Naive thymus-derived CD4-positive, alpha-beta T cell (primary cell): ENCODE data around the gene ITPRIPL2. TPM values are rescaled to one million over a fixed set of nuclear protein-coding genes. Genes with fewer than 3 reads are reported as not detected.

ENCODE experiments used
- ATAC-seq: fragments of 150-1000 bp; cut with Tn5 transposase; 2 replicates; pipeline ENCODE4 v1.10.0; 2021; ENCODE audit warnings: mild to moderate bottlenecking, moderate library complexity
- CTCF ChIA-PET: fragments of 350-600 bp; sonication (Branson Sonifier 250); formaldehyde crosslinking; loops from one replicate; lab custom pipeline; 2021; ENCODE audit warnings: antibody characterized with exemption; lab: Charles Lee
- POLR2A ChIA-PET: fragments of 350-600 bp; sonication (Branson Sonifier 250); formaldehyde crosslinking; loops from one replicate; lab custom pipeline; 2021; ENCODE audit warnings: antibody characterized with exemption, inconsistent platforms; lab: Charles Lee
- DNase-seq, 9 donors: peaks; one replicate each; pipeline versions ENCODE4 v3.0.0 to v3.0.0-alpha.2; 2020 to 2022; ENCODE audit warnings: mixed read lengths in 1 of 9
- H3K27ac ChIP-seq: one replicate; pipeline ENCODE4 v1.7.0; 2013; ENCODE audit warnings: mild to moderate bottlenecking, low read depth, low read length, moderate library complexity
- H3K27me3 ChIP-seq, 2 donors: one replicate each; pipeline ENCODE4 v1.7.0; 2013; ENCODE audit warnings: low read length in 2 of 2, mild to moderate bottlenecking in 2 of 2, moderate library complexity in 2 of 2; ENCODE audit not compliant: control insufficient read depth in 2 of 2, insufficient read depth in 2 of 2
- H3K36me3 ChIP-seq, 3 experiments: 1 replicate in 2 of 3; 2 replicates in 1 of 3; pipeline ENCODE4 v1.7.0; 2013; ENCODE audit warnings: low read length in 3 of 3, mild to moderate bottlenecking in 3 of 3, moderate library complexity in 1 of 3; ENCODE audit not compliant: insufficient read depth in 3 of 3, control insufficient read depth in 2 of 3
- H3K4me1 ChIP-seq, 2 donors: one replicate each; pipeline ENCODE4 v1.7.0; 2013; ENCODE audit warnings: low read length in 2 of 2, mild to moderate bottlenecking in 2 of 2, moderate library complexity in 1 of 2; ENCODE audit not compliant: control insufficient read depth in 2 of 2, insufficient read depth in 2 of 2
- H3K4me3 ChIP-seq: 2 replicates; pipeline ENCODE4 v1.7.0; 2013; ENCODE audit warnings: mild to moderate bottlenecking, low read length
- H3K9me3 ChIP-seq, 3 experiments: 1 replicate in 2 of 3; 2 replicates in 1 of 3; pipeline ENCODE4 v1.7.0; 2013; ENCODE audit warnings: low read length in 3 of 3; ENCODE audit not compliant: control insufficient read depth in 2 of 3
- H3K27ac Mint-ChIP-seq, 9 donors: one replicate each; pipeline ENCODE4 v1.8.0; 2020 to 2022; ENCODE audit warnings: mixed read lengths in 9 of 9, mild to moderate bottlenecking in 8 of 9, moderate library complexity in 5 of 9, inconsistent platforms in 2 of 9
- H3K27me3 Mint-ChIP-seq, 5 donors: one replicate each; pipeline ENCODE4 v1.8.0; 2021 to 2022; ENCODE audit warnings: mixed read lengths in 5 of 5, mild to moderate bottlenecking in 1 of 5
- H3K36me3 Mint-ChIP-seq, 5 donors: one replicate each; pipeline ENCODE4 v1.8.0; 2020 to 2022; ENCODE audit warnings: mixed read lengths in 5 of 5, mild to moderate bottlenecking in 3 of 5, inconsistent platforms in 1 of 5
- H3K4me1 Mint-ChIP-seq, 7 donors: one replicate each; pipeline ENCODE4 v1.8.0; 2020 to 2022; ENCODE audit warnings: mixed read lengths in 7 of 7, mild to moderate bottlenecking in 3 of 7, inconsistent platforms in 1 of 7
- H3K4me3 Mint-ChIP-seq, 10 donors: one replicate each; pipeline ENCODE4 v1.8.0; 2020 to 2022; ENCODE audit warnings: mild to moderate bottlenecking in 10 of 10, mixed read lengths in 10 of 10, moderate library complexity in 6 of 10, inconsistent platforms in 2 of 10
- H3K9me3 Mint-ChIP-seq, 11 donors: one replicate each; pipeline ENCODE4 v1.8.0; 2020 to 2022; ENCODE audit warnings: mixed read lengths in 11 of 11, mild to moderate bottlenecking in 4 of 11, inconsistent platforms in 1 of 11, moderate library complexity in 1 of 11
- intact Hi-C, 2 donors: fragments of 100-400 bp; cut with micrococcal nuclease; formaldehyde crosslinking; loops; one replicate each; pipeline ENCODE4 v1.15.1; 2023
- polyA plus RNA-seq, 2 donors: library from polyadenylated mRNA; unstranded; fragments of 300-500 nt; fragmentation: Illumina TruSeq; gene quantifications; one replicate each; pipeline ENCODE4 v1.2.3, GENCODE V29; 2021
- total RNA-seq, 6 experiments: library from RNA in 5 of 6; stranded (reverse) in 5 of 6; gene quantifications; 1 replicate in 5 of 6; 2 replicates in 1 of 6; pipeline ENCODE4 v1.2.3 and lab custom pipeline; 2021 to 2026

ITPRIPL2 gene
- total and polyA plus RNA-seq, 7 experiments from 2014 or later: 0.49 to 14.3 (median 0.64) TPM; not detected in 2

- intact Hi-C loops: no loop called here
- peaks cover 0 to 1% (median 0%) of the 10 kb centered on the region in 5 donors for H3K36me3 Mint-ChIP-seq
- Histone ChIP-seq H3K36me3 (no peaks in the 10 kb centered on the region), H3K27me3 (no peaks in the 10 kb centered on the region), H3K4me1 (peaks cover 4 to 10% of the 10 kb centered on the region in 2 donors), H3K4me3 (no peak overlapping the region), H3K27ac (no peak overlapping the region), H3K9me3 (no peaks in the 10 kb centered on the region)
- H3K9me3 Mint-ChIP-seq: peaks cover 0 to 21% (median 0%) of the 10 kb centered on the region in 11 donors
- no peak for DNase-seq
- peaks cover under 1 to 13% (median 8%) of the 10 kb centered on the region in 5 donors for H3K27me3 Mint-ChIP-seq
- H3K4me1 Mint-ChIP-seq: peaks cover 0 to 9% (median 0%) of the 10 kb centered on the region in 7 donors
- ATAC-seq: no peak
- ChIA-PET CTCF (no interaction called here), POLR2A (no interaction called here)
- no peak overlapping the region for H3K27ac Mint-ChIP-seq
- H3K4me3 Mint-ChIP-seq: no peak overlapping the region
These were observed 22.8 kb upstream of the ITPRIPL2 start for GRCh38 chr16:19090916-19091315.

GRCh38 chr16:19092653-19093410 lies 20.9 kb upstream of the ITPRIPL2 start:
- H3K27ac Mint-ChIP-seq: no peak overlapping the region
- H3K36me3 ChIP-seq: no peaks in the 10 kb centered on the region
- no peak overlapping the region for H3K4me3 ChIP-seq
- ChIA-PET POLR2A (no interaction called here), CTCF (no interaction called here)
- no peaks in the 10 kb centered on the region for H3K9me3 ChIP-seq
- H3K9me3 Mint-ChIP-seq: peaks cover 0 to 25% (median under 1%) of the 10 kb centered on the region in 11 donors
- peaks cover 1 to 4% (median 2%) of the 10 kb centered on the region in 5 donors for H3K36me3 Mint-ChIP-seq
- H3K4me1 ChIP-seq: no peaks in the 10 kb centered on the region
- peaks cover 0 to 6% (median 0%) of the 10 kb centered on the region in 7 donors for H3K4me1 Mint-ChIP-seq
- DNase-seq: no peak
- no peaks in the 10 kb centered on the region for H3K27me3 ChIP-seq
- intact Hi-C loops: no loop called here
- no peak overlapping the region for H3K27ac ChIP-seq
- H3K27me3 Mint-ChIP-seq: peaks cover under 1 to 15% (median 8%) of the 10 kb centered on the region in 5 donors
- no peak overlapping the region for H3K4me3 Mint-ChIP-seq
- no peak for ATAC-seq

- H3K36me3 ChIP-seq: no peaks in the 10 kb centered on the region
- peaks cover 0 to 17% (median 6%) of the 10 kb centered on the region in 5 donors for H3K27me3 Mint-ChIP-seq
- CTCF ChIA-PET: interaction anchor here (0.6 kb wide), 1 partner anchor 28 kb away, joined by 3 read pairs; no protein-coding TSS in a partner anchor
- no peaks in the 10 kb centered on the region for H3K4me1 ChIP-seq
- H3K36me3 Mint-ChIP-seq: peaks cover 3 to 7% (median 4%) of the 10 kb centered on the region in 5 donors
- peaks cover 0 to 6% (median 0%) of the 10 kb centered on the region in 7 donors for H3K4me1 Mint-ChIP-seq
- POLR2A ChIA-PET: no interaction called here
- no peak overlapping the region for H3K4me3 ChIP-seq
- H3K9me3 Mint-ChIP-seq: peaks cover 0 to 27% (median 3%) of the 10 kb centered on the region in 11 donors
- H3K4me3 Mint-ChIP-seq: no peak overlapping the region
- H3K27ac ChIP-seq: no peak overlapping the region
- no peaks in the 10 kb centered on the region for H3K9me3 ChIP-seq
- H3K27me3 ChIP-seq: no peaks in the 10 kb centered on the region
- intact Hi-C loops: no loop called here
- H3K27ac Mint-ChIP-seq: no peak overlapping the region
- no peak for DNase-seq
- no peak for ATAC-seq
These were observed 19.9 kb upstream of the ITPRIPL2 start for GRCh38 chr16:19093631-19094541.

GRCh38 chr16:19094542-19095365 lies 19.0 kb upstream of the ITPRIPL2 start:
- peaks cover 1 to 17% (median 8%) of the 10 kb centered on the region in 5 donors for H3K27me3 Mint-ChIP-seq
- H3K36me3 ChIP-seq: no peaks in the 10 kb centered on the region
- ATAC-seq: no peak
- no peak overlapping the region for H3K4me3 ChIP-seq
- no peaks in the 10 kb centered on the region for H3K4me1 ChIP-seq
- intact Hi-C loops: no loop called here
- H3K4me3 Mint-ChIP-seq: no peak overlapping the region
- H3K9me3 ChIP-seq: no peaks in the 10 kb centered on the region
- H3K36me3 Mint-ChIP-seq: peaks cover 3 to 7% (median 4%) of the 10 kb centered on the region in 5 donors
- POLR2A ChIA-PET: no interaction called here
- CTCF ChIA-PET: interaction anchor here (0.6 to 1.0 kb wide), 3 partner anchors 8 to 28 kb away, joined by 3 to 4 read pairs (median 3); no protein-coding TSS in a partner anchor
- H3K9me3 Mint-ChIP-seq: peaks cover 0 to 27% (median 3%) of the 10 kb centered on the region in 11 donors
- DNase-seq: no peak
- H3K27ac Mint-ChIP-seq: no peak overlapping the region
- no peak overlapping the region for H3K27ac ChIP-seq
- peaks cover 0 to 6% (median 0%) of the 10 kb centered on the region in 7 donors for H3K4me1 Mint-ChIP-seq
- no peaks in the 10 kb centered on the region for H3K27me3 ChIP-seq

- Histone ChIP-seq H3K4me1 (no peaks in the 10 kb centered on the region), H3K9me3 (no peaks in the 10 kb centered on the region), H3K27ac (no peak overlapping the region), H3K4me3 (no peak overlapping the region), H3K36me3 (no peaks in the 10 kb centered on the region), H3K27me3 (no peaks in the 10 kb centered on the region)
- H3K36me3 Mint-ChIP-seq: peaks cover 3 to 7% (median 4%) of the 10 kb centered on the region in 5 donors
- ChIA-PET POLR2A (no interaction called here), CTCF (interaction anchor here (1.0 kb wide), 1 partner anchor 9 kb away, joined by 4 read pairs; no protein-coding TSS in a partner anchor)
- H3K4me1 Mint-ChIP-seq: peaks cover 0 to 6% (median 0%) of the 10 kb centered on the region in 7 donors
- ATAC-seq (no peak), DNase-seq (no peak)
- H3K4me3 Mint-ChIP-seq: no peak overlapping the region
- H3K27ac Mint-ChIP-seq: no peak overlapping the region
- peaks cover 2 to 17% (median 10%) of the 10 kb centered on the region in 5 donors for H3K27me3 Mint-ChIP-seq
- intact Hi-C loops: no loop called here
- H3K9me3 Mint-ChIP-seq: peaks cover 0 to 27% (median 3%) of the 10 kb centered on the region in 11 donors
These were observed 18.1 kb upstream of the ITPRIPL2 start for GRCh38 chr16:19095654-19096053.

GRCh38 chr16:19098173-19098572 lies 15.6 kb upstream of the ITPRIPL2 start:
- H3K9me3 Mint-ChIP-seq: peaks cover 0 to 12% (median 2%) of the 10 kb centered on the region in 11 donors
- peaks cover 0 to 6% (median 0%) of the 10 kb centered on the region in 7 donors for H3K4me1 Mint-ChIP-seq
- intact Hi-C loops: no loop called here
- DNase-seq (no peak), ATAC-seq (no peak)
- peaks cover 2 to 7% (median 4%) of the 10 kb centered on the region in 5 donors for H3K36me3 Mint-ChIP-seq
- H3K27me3 Mint-ChIP-seq: peaks cover 5 to 19% (median 10%) of the 10 kb centered on the region in 5 donors
- H3K9me3 ChIP-seq: no peaks in the 10 kb centered on the region
- no peak overlapping the region for H3K27ac ChIP-seq
- no peak overlapping the region for H3K4me3 Mint-ChIP-seq
- no peaks in the 10 kb centered on the region for H3K4me1 ChIP-seq
- no peak overlapping the region for H3K4me3 ChIP-seq
- CTCF ChIA-PET: no interaction called here
- no peaks in the 10 kb centered on the region for H3K27me3 ChIP-seq
- no peak overlapping the region for H3K27ac Mint-ChIP-seq
- H3K36me3 ChIP-seq: no peaks in the 10 kb centered on the region
- POLR2A ChIA-PET: no interaction called here
